CD4-positive, alpha-beta T cell (primary cell): Measurements from ENCODE around the gene SAMHD1. TPM values are rescaled to one million over a fixed set of nuclear protein-coding genes. Genes with fewer than 3 reads are reported as not detected.

Experiments
- ATAC-seq: fragments of 200-7000 bp; cut with Tn5 transposase; one replicate; pipeline ENCODE4 v1.10.0; 2022; ENCODE audit warnings: mild to moderate bottlenecking; ENCODE audit not compliant: poor library complexity
- CTCF ChIA-PET: fragments of 350-600 bp; sonication (Branson Sonifier 250); formaldehyde crosslinking; loops from one replicate; lab custom pipeline; 2021; ENCODE audit warnings: antibody characterized with exemption, inconsistent platforms; lab: Charles Lee
- POLR2A ChIA-PET: fragments of 350-600 bp; sonication (Branson Sonifier 250); formaldehyde crosslinking; loops from one replicate; lab custom pipeline; 2021; ENCODE audit warnings: antibody characterized with exemption, inconsistent platforms; lab: Charles Lee
- DNase-seq, 14 experiments: peaks; one replicate each; pipeline ENCODE4 v3.0.0-alpha.2; 2013 to 2020; ENCODE audit warnings: mixed read lengths in 2 of 14
- H3K27ac ChIP-seq, 2 donors: one replicate each; pipeline versions ENCODE4 v1.5.1 to v1.7.0; 2013; ENCODE audit warnings: low read length in 2 of 2, low read depth in 1 of 2, mild to moderate bottlenecking in 1 of 2
- H3K27me3 ChIP-seq, 2 experiments: 1 replicate in 1 of 2; 2 replicates in 1 of 2; pipeline versions ENCODE4 v1.6.1 to v1.7.0; 2013; ENCODE audit warnings: low read length in 2 of 2, control low read depth in 1 of 2, mild to moderate bottlenecking in 1 of 2, moderate library complexity in 1 of 2; ENCODE audit not compliant: insufficient read depth in 2 of 2, control insufficient read depth in 1 of 2
- H3K36me3 ChIP-seq: one replicate; pipeline ENCODE4 v1.6.1; 2013; ENCODE audit warnings: low read length, control low read depth; ENCODE audit not compliant: insufficient read depth
- H3K4me1 ChIP-seq: one replicate; pipeline ENCODE4 v1.6.1; 2013; ENCODE audit warnings: low read length, control low read depth; ENCODE audit not compliant: insufficient read depth
- H3K4me3 ChIP-seq: one replicate; pipeline ENCODE4 v1.5.1; 2013; ENCODE audit warnings: mild to moderate bottlenecking, low read length, moderate library complexity
- H3K9me3 ChIP-seq, 2 experiments: 1 replicate in 1 of 2; 2 replicates in 1 of 2; pipeline versions ENCODE4 v1.6.1 to v1.7.0; 2013; ENCODE audit warnings: low read length in 2 of 2, mild to moderate bottlenecking in 2 of 2, control low read depth in 1 of 2, moderate library complexity in 1 of 2; ENCODE audit not compliant: control insufficient read depth in 1 of 2, insufficient read depth in 1 of 2
- H3K27ac Mint-ChIP-seq: one replicate; pipeline ENCODE4 v1.8.0; 2020; ENCODE audit warnings: mixed read lengths
- H3K27me3 Mint-ChIP-seq: one replicate; pipeline ENCODE4 v1.8.0; 2021; ENCODE audit warnings: mixed read lengths
- H3K36me3 Mint-ChIP-seq: one replicate; pipeline ENCODE4 v1.8.0; 2021; ENCODE audit warnings: low read depth, mixed read lengths
- H3K4me1 Mint-ChIP-seq: one replicate; pipeline ENCODE4 v1.8.0; 2021; ENCODE audit warnings: low read depth, mixed read lengths
- H3K4me3 Mint-ChIP-seq: one replicate; pipeline ENCODE4 v1.8.0; 2020; ENCODE audit warnings: mild to moderate bottlenecking, mixed read lengths
- H3K9me3 Mint-ChIP-seq: one replicate; pipeline ENCODE4 v1.8.0; 2020; ENCODE audit warnings: mixed read lengths
- intact Hi-C, 2 experiments: fragments of 100-400 bp; cut with DNase I in 1 of 2; cut with micrococcal nuclease in 1 of 2; formaldehyde crosslinking; loops; one replicate each; pipeline versions ENCODE4 v1.15.1 to v1.9.0; 2023 to 2025; cut with DNase I, micrococcal nuclease
- total RNA-seq, 174 experiments: library from RNA in 2 of 174; stranded (reverse) in 2 of 174; gene quantifications; one replicate each; pipeline ENCODE4 v1.2.3 and lab custom pipeline; 2021 to 2026
- TF ChIP-seq, protein P1 (sequence below): fragments of 200-600 bp; IDR thresholded peaks from one replicate; pipeline ENCODE4 v1.8.0; 2022; ENCODE audit warnings: antibody characterized with exemption, mild to moderate bottlenecking

SAMHD1 gene
- total RNA-seq, 2 experiments from 2014 or later: 232 to 239 TPM

DNA sequence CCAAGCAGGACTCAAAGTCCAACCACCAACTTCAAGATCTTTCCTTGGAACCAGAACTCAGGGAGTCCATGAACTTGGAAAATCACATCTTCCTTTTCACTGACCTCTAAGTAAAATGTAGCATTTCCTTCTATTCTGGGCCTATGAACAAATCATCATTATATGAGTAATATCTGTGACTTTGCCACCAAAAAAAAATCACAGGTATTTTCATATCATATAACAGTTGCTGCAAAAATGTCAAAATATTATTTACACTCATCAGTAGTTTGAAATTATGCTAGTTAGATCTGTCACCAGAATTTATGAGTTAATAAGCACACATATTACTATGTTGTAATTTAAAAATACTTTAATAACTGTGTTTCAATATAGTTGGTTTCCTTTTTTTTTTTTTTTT lies 102.8 kb downstream of the SAMHD1 start:
- no peaks in the 10 kb centered on the region for H3K9me3 Mint-ChIP-seq
- ATAC-seq: no peak
- intact Hi-C loops: no loop called here
- no peaks in the 10 kb centered on the region for H3K36me3 Mint-ChIP-seq
- POLR2A ChIA-PET: no interaction called here
- DNase-seq: no peak
- H3K4me1 Mint-ChIP-seq: peaks cover 1% of the 10 kb centered on the region
- Histone ChIP-seq H3K4me3 (no peak overlapping the region), H3K9me3 (peaks cover 0 to 5% of the 10 kb centered on the region in 2 experiments), H3K36me3 (no peaks in the 10 kb centered on the region), H3K4me1 (peaks cover 3% of the 10 kb centered on the region), H3K27me3 (no peaks in the 10 kb centered on the region), H3K27ac (no peak overlapping the region)
- H3K27me3 Mint-ChIP-seq: no peaks in the 10 kb centered on the region
- TF ChIP-seq, protein P1, sequence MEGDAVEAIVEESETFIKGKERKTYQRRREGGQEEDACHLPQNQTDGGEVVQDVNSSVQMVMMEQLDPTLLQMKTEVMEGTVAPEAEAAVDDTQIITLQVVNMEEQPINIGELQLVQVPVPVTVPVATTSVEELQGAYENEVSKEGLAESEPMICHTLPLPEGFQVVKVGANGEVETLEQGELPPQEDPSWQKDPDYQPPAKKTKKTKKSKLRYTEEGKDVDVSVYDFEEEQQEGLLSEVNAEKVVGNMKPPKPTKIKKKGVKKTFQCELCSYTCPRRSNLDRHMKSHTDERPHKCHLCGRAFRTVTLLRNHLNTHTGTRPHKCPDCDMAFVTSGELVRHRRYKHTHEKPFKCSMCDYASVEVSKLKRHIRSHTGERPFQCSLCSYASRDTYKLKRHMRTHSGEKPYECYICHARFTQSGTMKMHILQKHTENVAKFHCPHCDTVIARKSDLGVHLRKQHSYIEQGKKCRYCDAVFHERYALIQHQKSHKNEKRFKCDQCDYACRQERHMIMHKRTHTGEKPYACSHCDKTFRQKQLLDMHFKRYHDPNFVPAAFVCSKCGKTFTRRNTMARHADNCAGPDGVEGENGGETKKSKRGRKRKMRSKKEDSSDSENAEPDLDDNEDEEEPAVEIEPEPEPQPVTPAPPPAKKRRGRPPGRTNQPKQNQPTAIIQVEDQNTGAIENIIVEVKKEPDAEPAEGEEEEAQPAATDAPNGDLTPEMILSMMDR: no peak
- no peak overlapping the region for H3K27ac Mint-ChIP-seq
- H3K4me3 Mint-ChIP-seq: no peak overlapping the region
- CTCF ChIA-PET: no interaction called here

DNA sequence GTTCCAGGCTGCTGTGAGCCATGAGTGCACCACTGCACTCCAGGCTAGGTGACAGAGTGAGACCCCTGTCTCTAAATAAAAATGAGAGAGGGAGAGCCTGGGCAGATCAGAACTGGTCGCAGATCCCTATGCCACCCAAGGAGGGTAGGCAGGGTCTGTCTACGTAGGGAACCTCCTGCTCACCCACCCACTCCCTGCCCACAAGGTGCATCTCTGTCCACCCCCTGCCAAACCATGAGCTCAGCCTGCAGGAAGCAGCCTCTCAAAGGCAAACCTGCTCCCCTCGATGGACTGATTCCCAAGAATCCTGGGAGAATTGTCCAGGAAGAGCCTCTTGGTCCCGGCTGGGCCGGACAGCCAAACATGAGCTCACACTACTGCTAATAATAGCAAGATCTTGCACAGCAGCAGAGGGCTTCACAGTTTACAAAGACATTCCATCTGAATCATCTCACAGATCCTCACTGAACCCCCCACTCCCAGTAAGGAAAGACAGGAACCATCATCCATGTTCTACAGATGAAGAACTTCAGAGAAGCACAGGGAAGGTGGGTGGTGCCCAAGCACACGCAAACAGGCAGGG lies 103.3 kb downstream of the SAMHD1 start:
- Mint-ChIP-seq H3K4me3 (no peak overlapping the region), H3K27me3 (no peaks in the 10 kb centered on the region), H3K27ac (no peak overlapping the region), H3K4me1 (peaks cover 6% of the 10 kb centered on the region), H3K36me3 (no peaks in the 10 kb centered on the region), H3K9me3 (no peaks in the 10 kb centered on the region)
- TF ChIP-seq, protein P1: no peak
- intact Hi-C loops: no loop called here
- H3K27ac ChIP-seq: no peak overlapping the region
- no peaks in the 10 kb centered on the region for H3K36me3 ChIP-seq
- no peak for DNase-seq
- ChIA-PET POLR2A (no interaction called here), CTCF (no interaction called here)
- H3K9me3 ChIP-seq: peaks cover 0 to 5% of the 10 kb centered on the region in 2 experiments
- H3K4me1 ChIP-seq: peaks cover 8% of the 10 kb centered on the region
- no peaks in the 10 kb centered on the region for H3K27me3 ChIP-seq
- no peak for ATAC-seq
- H3K4me3 ChIP-seq: no peak overlapping the region

DNA sequence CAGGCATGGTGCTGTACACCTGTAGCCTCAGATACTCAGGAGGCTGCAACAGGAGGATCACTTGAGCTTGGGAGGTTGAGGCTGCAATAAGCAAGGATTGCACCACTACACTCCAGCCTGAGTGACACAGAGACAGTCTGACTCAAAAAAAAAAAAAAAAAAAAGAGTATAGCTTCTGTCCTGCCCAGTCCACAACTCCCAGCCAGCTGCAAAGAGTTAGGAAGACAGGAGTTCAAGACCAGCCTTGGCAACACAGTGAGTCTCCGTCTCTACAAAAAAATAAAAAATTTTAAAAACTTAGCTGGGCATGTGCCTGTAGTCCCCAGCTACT lies 103.8 kb downstream of the SAMHD1 start:
- Histone ChIP-seq H3K9me3 (peaks cover 0 to 5% of the 10 kb centered on the region in 2 experiments), H3K27ac (no peak overlapping the region), H3K4me3 (no peak overlapping the region), H3K36me3 (no peaks in the 10 kb centered on the region), H3K4me1 (peaks cover 11% of the 10 kb centered on the region), H3K27me3 (no peaks in the 10 kb centered on the region)
- intact Hi-C loops: no loop called here
- TF ChIP-seq, protein P1: no peak
- no peak for DNase-seq
- Mint-ChIP-seq H3K27ac (no peak overlapping the region), H3K9me3 (no peaks in the 10 kb centered on the region), H3K36me3 (no peaks in the 10 kb centered on the region), H3K4me3 (no peak overlapping the region), H3K4me1 (peaks cover 9% of the 10 kb centered on the region), H3K27me3 (no peaks in the 10 kb centered on the region)
- ATAC-seq: no peak
- ChIA-PET CTCF (no interaction called here), POLR2A (no interaction called here)
